Activated CD4-positive, alpha-beta T cell treated with anti-CD3 and anti-CD28 coated beads, Interleukin-2, Interleukin-6, amounts not matched to agents 100 ng/mL and 50 ng/mL, durations not matched to agents 16 hours and 8 hours (primary cell): ENCODE measurements around the gene TMEM176A.

Experiments used
- DNase-seq: peaks from one replicate; pipeline ENCODE4 v3.0.0-alpha.2; 2020

The TMEM176A gene

DNA sequence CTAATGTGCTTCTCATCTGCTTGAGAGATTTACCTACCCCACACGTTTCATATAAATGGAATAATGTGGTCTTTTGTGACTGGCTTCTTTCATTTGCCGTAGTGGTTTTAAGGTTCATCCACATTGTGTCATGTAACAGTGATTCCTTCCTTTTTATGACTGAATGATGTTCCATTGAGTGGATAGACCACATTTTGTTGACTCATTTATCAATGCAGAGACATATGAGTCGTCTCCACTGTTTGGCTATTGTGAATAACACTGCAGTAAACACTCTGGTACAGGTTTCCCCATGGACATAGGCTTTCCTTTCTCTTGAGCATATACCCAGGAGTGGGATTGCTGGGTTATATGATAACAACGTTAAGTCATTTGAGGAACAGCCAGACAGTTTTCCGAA lies 49.7 kb downstream of the TMEM176A start:
- DNase-seq, result no peak

GRCh38 chr7:150851492-150852370 lies 51.2 kb downstream of the TMEM176A start:
- no peak for DNase-seq

- DNase-seq, result no peak
These were observed 51.9 kb downstream of the TMEM176A start, which contains the start of gene AOC1 for GRCh38 chr7:150852371-150852905. Gene AOC1, plus strand, starts transcription at chr7:150852517. Its CDS starts 3,954 bp downstream, at chr7:150856471.

GRCh38 chr7:150854066-150855000 lies 53.8 kb downstream of the TMEM176A start:
- no peak for DNase-seq
